Peyer's patch (tissue), 4 donors: ENCODE results near the gene NDUFB5. TPM values are rescaled to one million over a fixed set of nuclear protein-coding genes. Genes with fewer than 3 reads are reported as not detected.

ENCODE experiments used
- DNase-seq, 3 donors: peaks; one replicate each; pipeline ENCODE4 v3.0.0-alpha.2; 2017 to 2019
- H3K27ac ChIP-seq, 4 donors: fragments of 200-600 bp; sonication (generic); one replicate each; pipeline ENCODE4 v1.5.1; 2016 to 2019
- H3K27me3 ChIP-seq, 2 donors: fragments of 200-600 bp; sonication (generic); one replicate each; pipeline ENCODE4 v1.5.1; 2019
- H3K36me3 ChIP-seq, 3 donors: fragments of 200-600 bp; sonication (generic); one replicate each; pipeline ENCODE4 v1.5.1; 2016 to 2019
- H3K4me1 ChIP-seq, 4 donors: fragments of 200-600 bp; sonication (generic); one replicate each; pipeline ENCODE4 v1.5.1; 2016 to 2019
- H3K4me3 ChIP-seq, 4 donors: fragments of 200-600 bp; sonication (generic); 1 replicate in 3 of 4; 2 replicates in 1 of 4; pipeline ENCODE4 v1.5.1; 2016 to 2019; ENCODE audit warnings: mild to moderate bottlenecking in 1 of 4
- H3K9me3 ChIP-seq, 4 donors: fragments of 200-600 bp; sonication (generic); one replicate each; pipeline ENCODE4 v1.5.1; 2016 to 2019; ENCODE audit warnings: mild to moderate bottlenecking in 1 of 4
- CTCF ChIP-seq, 6 experiments: fragments of 450-650 bp in 4 of 6; fragments of 200-600 bp in 2 of 6; sonication (generic) in 1 of 6; IDR thresholded peaks; one replicate each; pipeline ENCODE4 v1.5.1; 2017 to 2019; ENCODE audit warnings: antibody characterized with exemption in 6 of 6, mild to moderate bottlenecking in 3 of 6, moderate library complexity in 1 of 6
- POLR2A ChIP-seq, 2 donors: fragments of 450-650 bp; IDR thresholded peaks; one replicate each; pipeline ENCODE4 v1.5.1; 2017; ENCODE audit warnings: antibody characterized with exemption in 2 of 2, mild to moderate bottlenecking in 2 of 2, moderate library complexity in 2 of 2
- total RNA-seq, 4 donors: library from RNA; depleted of rRNA; stranded (reverse); fragments of >200 nt; gene quantifications; one replicate each; pipeline ENCODE4 v1.1.0, GENCODE V29; 2016

The NDUFB5 gene
- total RNA-seq: 100 to 1,000 TPM in 1 of 4 donors, 10 to 100 TPM in 3; 75.5 to 155 (median 88.7) TPM

- H3K9me3 ChIP-seq: no peaks in the 10 kb centered on the region
- peak; percentile 92 to 97 (median 92) for DNase-seq
- H3K4me1 ChIP-seq: peaks cover 0 to 25% (median 9%) of the 10 kb centered on the region in 4 donors
- no peak for TF ChIP-seq CTCF (IDR thresholded peaks at IDR 0.05)
- peak; percentile 63 to 83 for TF ChIP-seq POLR2A (IDR thresholded peaks at IDR 0.05)
- no peaks in the 10 kb centered on the region for H3K27me3 ChIP-seq
- peaks cover 0 to 30% (median 0%) of the 10 kb centered on the region in 3 donors for H3K36me3 ChIP-seq
- H3K4me3 ChIP-seq: peak within 1 kb of the TSS; percentile 65 to 83 (median 68)
- peak within 1 kb of the TSS; percentile 82 to 90 (median 87) for H3K27ac ChIP-seq
These were observed at the start of gene NDUFB5, which contains the start of gene MRPL47 for GRCh38 chr3:179604321-179605078. Gene NDUFB5 (plus strand): TSS chr3:179604794. CDS start chr3:179604816, 22 bp downstream. Gene MRPL47 (minus strand): TSS chr3:179604638. CDS start chr3:179604624, 14 bp downstream.

DNA sequence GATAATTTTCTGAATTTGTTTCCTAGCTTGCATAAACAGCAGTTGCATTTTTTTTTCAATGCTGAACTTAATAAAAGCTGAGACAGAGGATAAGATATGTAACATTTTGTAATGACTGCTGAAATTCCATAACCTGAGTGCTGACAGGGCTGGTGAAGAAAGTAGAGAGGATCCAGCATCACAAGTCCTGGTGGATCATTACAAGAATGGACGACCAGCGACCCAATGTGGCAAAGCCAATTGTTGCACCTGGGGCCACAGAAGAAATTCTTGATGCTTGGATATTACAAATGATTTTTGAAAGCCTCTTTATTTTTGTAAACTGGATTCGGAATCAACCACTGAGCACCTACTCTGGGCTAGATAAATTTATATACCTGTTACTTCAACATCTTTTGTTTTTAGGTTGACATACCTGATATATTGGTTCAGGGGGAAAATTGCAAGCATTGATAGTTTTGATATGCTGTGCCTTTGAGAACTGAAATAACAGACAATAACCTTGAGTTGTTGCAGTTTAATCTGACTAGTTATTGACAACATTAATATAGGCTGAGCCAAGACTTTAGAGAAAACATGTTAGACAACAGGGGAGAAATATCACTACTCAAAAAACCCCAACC lies 45.7 kb upstream of the NDUFB5 start:
- Histone ChIP-seq H3K9me3 (no peaks in the 10 kb centered on the region), H3K36me3 (no peaks in the 10 kb centered on the region), H3K4me3 (no peak overlapping the region), H3K27ac (no peak overlapping the region), H3K27me3 (no peaks in the 10 kb centered on the region), H3K4me1 (peaks cover 0 to 3% (median under 1%) of the 10 kb centered on the region in 4 donors)
- DNase-seq: peak in 2 of 3 donors; percentile 47 to 78
- TF ChIP-seq CTCF (IDR thresholded peaks at IDR 0.05): peak; percentile 4 to 70 (median 66)
- TF ChIP-seq POLR2A (IDR thresholded peaks at IDR 0.05): no peak

GRCh38 chr3:179560791-179561190 lies 43.8 kb upstream of the NDUFB5 start:
- DNase-seq: no peak
- no peaks in the 10 kb centered on the region for H3K27me3 ChIP-seq
- H3K9me3 ChIP-seq: no peaks in the 10 kb centered on the region
- H3K4me1 ChIP-seq: peaks cover 0 to 7% (median 2%) of the 10 kb centered on the region in 4 donors
- TF ChIP-seq CTCF (IDR thresholded peaks at IDR 0.05) (no peak), POLR2A (IDR thresholded peaks at IDR 0.05) (no peak)
- no peak overlapping the region for H3K4me3 ChIP-seq
- H3K36me3 ChIP-seq: no peaks in the 10 kb centered on the region
- no peak overlapping the region for H3K27ac ChIP-seq

GRCh38 chr3:179562591-179563270 lies 41.9 kb upstream of the NDUFB5 start, which contains the start of gene ACTL6A:
Gene ACTL6A (plus strand): TSS chr3:179562926. CDS start chr3:179563093, 167 bp downstream.
- H3K4me1 ChIP-seq: peaks cover 0 to 7% (median 2%) of the 10 kb centered on the region in 4 donors
- peak within 1 kb of the TSS; percentile 76 to 91 (median 88) for H3K27ac ChIP-seq
- no peaks in the 10 kb centered on the region for H3K27me3 ChIP-seq
- peak; percentile 99 to 100 (median 100) for DNase-seq
- no peaks in the 10 kb centered on the region for H3K36me3 ChIP-seq
- H3K4me3 ChIP-seq: peak within 1 kb of the TSS; percentile 74 to 92 (median 80)
- TF ChIP-seq POLR2A (IDR thresholded peaks at IDR 0.05) (peak in 1 of 2 donors; percentile 40), CTCF (IDR thresholded peaks at IDR 0.05) (no peak)
- H3K9me3 ChIP-seq: no peaks in the 10 kb centered on the region

- DNase-seq: peak; percentile 69 to 85 (median 79)
- H3K36me3 ChIP-seq: no peaks in the 10 kb centered on the region
- peak overlapping the region; percentile 74 to 92 (median 80) for H3K4me3 ChIP-seq
- H3K4me1 ChIP-seq: peaks cover 0 to 7% (median 2%) of the 10 kb centered on the region in 4 donors
- no peaks in the 10 kb centered on the region for H3K9me3 ChIP-seq
- H3K27me3 ChIP-seq: no peaks in the 10 kb centered on the region
- TF ChIP-seq CTCF (IDR thresholded peaks at IDR 0.05): peak; percentile 29 to 73 (median 56)
- peak in 1 of 2 donors; percentile 12 for TF ChIP-seq POLR2A (IDR thresholded peaks at IDR 0.05)
- peak overlapping the region; percentile 76 to 91 (median 88) for H3K27ac ChIP-seq
These were observed 41.3 kb upstream of the NDUFB5 start for GRCh38 chr3:179563271-179563783.
